ENCODE data around the gene SYNE2. TPM values are rescaled to one million over a fixed set of nuclear protein-coding genes. Genes with fewer than 3 reads are reported as not detected.

Gene SYNE2
- polyA plus RNA-seq, 1 donor from 2014 or later: 82.3 TPM

- H3K4me2 ChIP-seq (ENCODE audit: low read length): no peak overlapping the region
- peaks cover 67% of the 10 kb centered on the region for H3K79me2 ChIP-seq (replicated peaks; ENCODE audit: insufficient read depth, low read length)
- H3F3A ChIP-seq (ENCODE audit: insufficient read depth, low read length, poor library complexity, severe bottlenecking): no peaks in the 10 kb centered on the region
- H3K36me3 ChIP-seq (ENCODE audit: insufficient read depth, low read length): no peaks in the 10 kb centered on the region
- no peaks in the 10 kb centered on the region for H4K20me1 ChIP-seq (ENCODE audit: insufficient read depth)
- H3K9me2 ChIP-seq (ENCODE audit: insufficient read depth, low read length): no peaks in the 10 kb centered on the region
- H3K9ac ChIP-seq (ENCODE audit: low read length): no peak overlapping the region
- H3K4me3 ChIP-seq (ENCODE audit: low read length): no peak overlapping the region
- TF ChIP-seq REST (IDR thresholded peaks at IDR 0.05; ENCODE audit: borderline replicate concordance) (no peak), CTCF (IDR thresholded peaks at IDR 0.05; ENCODE audit: poor library complexity, severe bottlenecking) (no peak), EP300 (conservative IDR thresholded peaks at IDR 0.05; ENCODE audit: poor library complexity, severe bottlenecking) (no peak), SMC3 (conservative IDR thresholded peaks at IDR 0.05; ENCODE audit: poor library complexity) (no peak), POLR2AphosphoS5 (IDR thresholded peaks at IDR 0.05) (no peak), TAF1 (IDR thresholded peaks at IDR 0.05; ENCODE audit: low read depth) (no peak), EZH2 (IDR thresholded peaks at IDR 0.05; ENCODE audit: borderline replicate concordance, insufficient read depth, low read length, poor library complexity, severe bottlenecking) (no peak), MXI1 (conservative IDR thresholded peaks at IDR 0.05; ENCODE audit: poor library complexity, severe bottlenecking) (no peak), RAD21 (conservative IDR thresholded peaks at IDR 0.05) (no peak)
- H3K9me3 ChIP-seq (ENCODE audit: low read length): no peaks in the 10 kb centered on the region
- no peak overlapping the region for H3K27ac ChIP-seq (ENCODE audit: low read length)
- no peaks in the 10 kb centered on the region for H3K27me3 ChIP-seq (ENCODE audit: insufficient read depth, low read depth, low read length)
- H2AFZ ChIP-seq (ENCODE audit: low read depth, low read length): no peak overlapping the region
These were observed 37.7 kb downstream of the SYNE2 start for GRCh38 chr14:63890553-63890952.

DNA sequence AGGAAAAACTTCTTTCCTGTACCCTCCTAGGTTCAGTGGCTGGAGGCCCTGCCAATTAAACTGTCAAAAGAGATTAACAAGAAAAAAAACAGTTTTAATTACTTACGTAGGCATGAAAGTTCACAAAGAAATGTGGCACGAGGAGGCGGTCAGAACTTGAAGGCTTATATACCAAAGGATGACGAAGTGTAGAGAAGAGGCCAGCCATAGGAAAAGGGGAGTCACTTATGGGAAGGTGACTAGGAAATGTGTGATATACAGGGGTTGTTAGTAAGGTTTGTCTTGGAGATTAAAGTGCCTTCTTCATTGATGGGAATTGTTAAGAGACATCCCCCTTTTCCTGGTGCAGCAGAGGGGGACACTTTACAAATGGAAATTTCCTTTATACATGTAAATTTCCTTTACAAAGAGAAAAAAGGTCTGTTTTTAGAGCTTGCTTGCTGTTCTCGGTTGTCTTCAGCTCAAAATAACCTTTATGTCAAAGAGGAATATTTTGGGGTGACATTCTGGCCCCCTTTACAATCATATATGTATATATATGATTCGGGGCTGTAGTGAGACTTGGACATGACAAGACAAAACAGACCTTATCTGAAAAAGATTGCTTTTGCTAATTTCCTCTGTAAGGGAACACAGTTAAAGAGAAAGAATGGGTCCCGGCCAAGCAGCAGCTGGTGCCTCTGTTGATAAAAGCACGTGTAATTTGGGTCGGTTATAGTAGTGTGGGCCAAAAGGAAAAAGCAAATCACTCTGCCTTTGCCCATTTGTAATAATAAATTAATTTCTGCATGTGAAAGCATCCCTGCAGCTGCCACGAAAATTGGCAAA is 38.6 kb downstream of the SYNE2 start:
- no peak overlapping the region for H3K4me2 ChIP-seq (ENCODE audit: low read length)
- no peak overlapping the region for H3K9ac ChIP-seq (ENCODE audit: low read length)
- peaks cover 68% of the 10 kb centered on the region for H3K79me2 ChIP-seq (replicated peaks; ENCODE audit: insufficient read depth, low read length)
- H3K4me3 ChIP-seq (ENCODE audit: low read length): no peak overlapping the region
- no peaks in the 10 kb centered on the region for H4K20me1 ChIP-seq (ENCODE audit: insufficient read depth)
- H3K27ac ChIP-seq (ENCODE audit: low read length): no peak overlapping the region
- TF ChIP-seq MXI1 (conservative IDR thresholded peaks at IDR 0.05; ENCODE audit: poor library complexity, severe bottlenecking): no peak
- TF ChIP-seq TAF1 (IDR thresholded peaks at IDR 0.05; ENCODE audit: low read depth): no peak
- TF ChIP-seq EP300 (conservative IDR thresholded peaks at IDR 0.05; ENCODE audit: poor library complexity, severe bottlenecking): no peak
- TF ChIP-seq POLR2AphosphoS5 (IDR thresholded peaks at IDR 0.05): no peak
- TF ChIP-seq SMC3 (conservative IDR thresholded peaks at IDR 0.05; ENCODE audit: poor library complexity): no peak
- no peak for TF ChIP-seq CTCF (IDR thresholded peaks at IDR 0.05; ENCODE audit: poor library complexity, severe bottlenecking)
- no peak for TF ChIP-seq EZH2 (IDR thresholded peaks at IDR 0.05; ENCODE audit: borderline replicate concordance, insufficient read depth, low read length, poor library complexity, severe bottlenecking)
- no peak for TF ChIP-seq RAD21 (conservative IDR thresholded peaks at IDR 0.05)
- no peak for TF ChIP-seq REST (IDR thresholded peaks at IDR 0.05; ENCODE audit: borderline replicate concordance)
- no peaks in the 10 kb centered on the region for H3F3A ChIP-seq (ENCODE audit: insufficient read depth, low read length, poor library complexity, severe bottlenecking)
- H3K9me2 ChIP-seq (ENCODE audit: insufficient read depth, low read length): no peaks in the 10 kb centered on the region
- H3K36me3 ChIP-seq (ENCODE audit: insufficient read depth, low read length): no peaks in the 10 kb centered on the region
- H3K27me3 ChIP-seq (ENCODE audit: insufficient read depth, low read depth, low read length): no peaks in the 10 kb centered on the region
- no peaks in the 10 kb centered on the region for H3K9me3 ChIP-seq (ENCODE audit: low read length)
- H2AFZ ChIP-seq (ENCODE audit: low read depth, low read length): no peak overlapping the region

Data from neural cell (in vitro differentiated cells).